A549 (cell line): ENCODE data around the gene USP30.

ENCODE experiments used
- BHLHE40 ChIP-seq: IDR thresholded peaks from 2 replicates; pipeline ENCODE4 v1.6.1; 2012; ENCODE audit warnings: low read depth, low read length, inconsistent platforms
- EHMT2 ChIP-seq: fragments of 200-600 bp; sonication (generic); IDR thresholded peaks from 2 replicates; pipeline ENCODE4 v1.6.1; 2016; ENCODE audit warnings: antibody characterized with exemption, low read depth, mild to moderate bottlenecking, moderate library complexity
- FOSL2 ChIP-seq, 2 experiments: fragments of 450-650 bp in 1 of 2; fragments of >200 bp in 1 of 2; sonication (Bioruptor Twin) in 1 of 2; formaldehyde crosslinking; IDR thresholded peaks; 2 replicates each; pipeline versions ENCODE4 v1.5.0 to v1.6.1; 2016 to 2020; ENCODE audit warnings: mild to moderate bottlenecking in 1 of 2, moderate library complexity in 1 of 2
- POLR2A ChIP-seq: IDR thresholded peaks from 2 replicates; pipeline ENCODE4 v1.6.1; 2012; ENCODE audit warnings: mild to moderate bottlenecking, low read length
- RCOR1 ChIP-seq: fragments of 150-350 bp; IDR thresholded peaks from 2 replicates; pipeline ENCODE4 v1.6.1; 2014; ENCODE audit warnings: antibody characterized with exemption, low read length, low read depth
- RNF2 ChIP-seq: fragments of 200-600 bp; sonication (generic); IDR thresholded peaks from 2 replicates; pipeline ENCODE4 v1.6.1; 2016; ENCODE audit warnings: low read depth, mild to moderate bottlenecking, antibody characterized with exemption, moderate library complexity, borderline replicate concordance
- ZFP36 ChIP-seq: fragments of 450-650 bp; IDR thresholded peaks from 2 replicates; pipeline ENCODE4 v1.6.1; 2014; ENCODE audit warnings: borderline replicate concordance; ENCODE audit not compliant: partially characterized antibody
- TF ChIP-seq, protein P1 (sequence below): fragments of >200 bp; sonication (Bioruptor Twin); formaldehyde crosslinking; IDR thresholded peaks from 3 replicates; pipeline ENCODE4 v1.5.1; 2016
- TF ChIP-seq, protein P2 (sequence below): IDR thresholded peaks from 2 replicates; pipeline ENCODE4 v1.6.1; 2012
- TF ChIP-seq, protein P3 (sequence below): fragments of 250-450 bp; sonication (Bioruptor Pico); IDR thresholded peaks from 2 replicates; pipeline ENCODE4 v1.5.0; 2021; ENCODE audit warnings: mild to moderate bottlenecking, moderate library complexity, borderline replicate concordance

DNA sequence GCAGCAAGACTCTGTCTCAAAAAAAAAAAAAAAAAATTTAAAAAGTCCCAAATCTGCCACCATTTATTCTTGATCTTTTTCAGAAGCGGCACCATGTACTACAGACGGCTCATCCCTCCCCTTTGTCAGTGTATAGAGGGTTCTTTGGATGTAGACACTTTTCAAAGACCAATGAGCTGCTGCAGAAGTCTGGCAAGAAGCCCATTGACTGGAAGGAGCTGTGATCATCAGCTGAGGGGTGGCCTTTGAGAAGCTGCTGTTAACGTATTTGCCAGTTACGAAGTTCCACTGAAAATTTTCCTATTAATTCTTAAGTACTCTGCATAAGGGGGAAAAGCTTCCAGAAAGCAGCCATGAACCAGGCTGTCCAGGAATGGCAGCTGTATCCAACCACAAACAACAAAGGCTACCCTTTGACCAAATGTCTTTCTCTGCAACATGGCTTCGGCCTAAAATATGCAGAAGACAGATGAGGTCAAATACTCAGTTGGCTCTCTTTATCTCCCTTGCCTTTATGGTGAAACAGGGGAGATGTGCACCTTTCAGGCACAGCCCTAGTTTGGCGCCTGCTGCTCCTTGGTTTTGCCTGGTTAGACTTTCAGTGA, 57.5 kb downstream of the USP30 start:
- TF ChIP-seq, protein P1, sequence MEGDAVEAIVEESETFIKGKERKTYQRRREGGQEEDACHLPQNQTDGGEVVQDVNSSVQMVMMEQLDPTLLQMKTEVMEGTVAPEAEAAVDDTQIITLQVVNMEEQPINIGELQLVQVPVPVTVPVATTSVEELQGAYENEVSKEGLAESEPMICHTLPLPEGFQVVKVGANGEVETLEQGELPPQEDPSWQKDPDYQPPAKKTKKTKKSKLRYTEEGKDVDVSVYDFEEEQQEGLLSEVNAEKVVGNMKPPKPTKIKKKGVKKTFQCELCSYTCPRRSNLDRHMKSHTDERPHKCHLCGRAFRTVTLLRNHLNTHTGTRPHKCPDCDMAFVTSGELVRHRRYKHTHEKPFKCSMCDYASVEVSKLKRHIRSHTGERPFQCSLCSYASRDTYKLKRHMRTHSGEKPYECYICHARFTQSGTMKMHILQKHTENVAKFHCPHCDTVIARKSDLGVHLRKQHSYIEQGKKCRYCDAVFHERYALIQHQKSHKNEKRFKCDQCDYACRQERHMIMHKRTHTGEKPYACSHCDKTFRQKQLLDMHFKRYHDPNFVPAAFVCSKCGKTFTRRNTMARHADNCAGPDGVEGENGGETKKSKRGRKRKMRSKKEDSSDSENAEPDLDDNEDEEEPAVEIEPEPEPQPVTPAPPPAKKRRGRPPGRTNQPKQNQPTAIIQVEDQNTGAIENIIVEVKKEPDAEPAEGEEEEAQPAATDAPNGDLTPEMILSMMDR = no peak
- TF ChIP-seq RNF2 (no peak), RCOR1 (no peak), FOSL2 (IDR thresholded peaks at IDR 0.05) (no peak), FOSL2 (CRISPR knock-in tag; IDR thresholded peaks at IDR 0.05) (no peak), POLR2A (no peak), EHMT2 (no peak), BHLHE40 (no peak), ZFP36 (no peak)
- TF ChIP-seq, protein P2, sequence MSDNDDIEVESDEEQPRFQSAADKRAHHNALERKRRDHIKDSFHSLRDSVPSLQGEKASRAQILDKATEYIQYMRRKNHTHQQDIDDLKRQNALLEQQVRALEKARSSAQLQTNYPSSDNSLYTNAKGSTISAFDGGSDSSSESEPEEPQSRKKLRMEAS = no peak
- TF ChIP-seq, protein P3, sequence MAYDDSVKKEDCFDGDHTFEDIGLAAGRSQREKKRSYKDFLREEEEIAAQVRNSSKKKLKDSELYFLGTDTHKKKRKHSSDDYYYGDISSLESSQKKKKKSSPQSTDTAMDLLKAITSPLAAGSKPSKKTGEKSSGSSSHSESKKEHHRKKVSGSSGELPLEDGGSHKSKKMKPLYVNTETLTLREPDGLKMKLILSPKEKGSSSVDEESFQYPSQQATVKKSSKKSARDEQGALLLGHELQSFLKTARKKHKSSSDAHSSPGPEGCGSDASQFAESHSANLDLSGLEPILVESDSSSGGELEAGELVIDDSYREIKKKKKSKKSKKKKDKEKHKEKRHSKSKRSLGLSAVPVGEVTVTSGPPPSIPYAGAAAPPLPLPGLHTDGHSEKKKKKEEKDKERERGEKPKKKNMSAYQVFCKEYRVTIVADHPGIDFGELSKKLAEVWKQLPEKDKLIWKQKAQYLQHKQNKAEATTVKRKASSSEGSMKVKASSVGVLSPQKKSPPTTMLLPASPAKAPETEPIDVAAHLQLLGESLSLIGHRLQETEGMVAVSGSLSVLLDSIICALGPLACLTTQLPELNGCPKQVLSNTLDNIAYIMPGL (CRISPR knock-in tag) = no peak
